Measurements from ENCODE around the gene EFCC1.

EFCC1 gene

GRCh38 chr3:128987302-128988100 is 13.6 kb upstream of the EFCC1 start:
- TF ChIP-seq CTCF (conservative IDR thresholded peaks at IDR 0.05; ENCODE audit: control insufficient read depth, insufficient read depth, low read depth, low read length) = no peak
- no peak overlapping the region for H3K4me3 ChIP-seq (ENCODE audit: control insufficient read depth, low read depth, low read length)
- no peak for DNase-seq (ENCODE audit: low read depth)

GRCh38 chr3:128988286-128988685 is 12.8 kb upstream of the EFCC1 start:
- DNase-seq (ENCODE audit: low read depth) = no peak
- H3K4me3 ChIP-seq (ENCODE audit: control insufficient read depth, low read depth, low read length) = no peak overlapping the region
- TF ChIP-seq CTCF (conservative IDR thresholded peaks at IDR 0.05; ENCODE audit: control insufficient read depth, insufficient read depth, low read depth, low read length) = no peak

GRCh38 chr3:128991355-128991895 is 9.7 kb upstream of the EFCC1 start:
- no peak for TF ChIP-seq CTCF (conservative IDR thresholded peaks at IDR 0.05; ENCODE audit: control insufficient read depth, insufficient read depth, low read depth, low read length)
- no peak for DNase-seq (ENCODE audit: low read depth)
- no peak overlapping the region for H3K4me3 ChIP-seq (ENCODE audit: control insufficient read depth, low read depth, low read length)

- H3K4me3 ChIP-seq (ENCODE audit: control insufficient read depth, low read depth, low read length) = no peak overlapping the region
- no peak for TF ChIP-seq CTCF (conservative IDR thresholded peaks at IDR 0.05; ENCODE audit: control insufficient read depth, insufficient read depth, low read depth, low read length)
- no peak for DNase-seq (ENCODE audit: low read depth)
These were observed 8.1 kb upstream of the EFCC1 start for GRCh38 chr3:128992926-128993460.

GRCh38 chr3:128993461-128994172 is 7.5 kb upstream of the EFCC1 start, which contains the start of gene CFAP92:
TSS of gene CFAP92 (minus strand) at chr3:128994076. CDS start at chr3:128993304, 772 bp downstream.
- peak; percentile 48 for DNase-seq (ENCODE audit: low read depth)
- peak within 1 kb of the TSS; percentile 24 for H3K4me3 ChIP-seq (ENCODE audit: control insufficient read depth, low read depth, low read length)
- TF ChIP-seq CTCF (conservative IDR thresholded peaks at IDR 0.05; ENCODE audit: control insufficient read depth, insufficient read depth, low read depth, low read length) = no peak

- no peak overlapping the region for H3K4me3 ChIP-seq (ENCODE audit: control insufficient read depth, low read depth, low read length)
- no peak for DNase-seq (ENCODE audit: low read depth)
- no peak for TF ChIP-seq CTCF (conservative IDR thresholded peaks at IDR 0.05; ENCODE audit: control insufficient read depth, insufficient read depth, low read depth, low read length)
These were observed 7.0 kb upstream of the EFCC1 start for GRCh38 chr3:128994173-128994512.
